Neutrophil (primary cell): ENCODE measurements around the gene IL25.
"Not testable (repeated sequence)": the region's sequence is repeated elsewhere in the genome, so short reads cannot be mapped to it uniquely, and the experiment has no call there.

Source experiments
- H3K27ac ChIP-seq: fragments of 200-600 bp; sonication (generic); 2 replicates; pipeline ENCODE4 v1.5.1; 2016; ENCODE audit warnings: mild to moderate bottlenecking, moderate library complexity
- H3K27me3 ChIP-seq: fragments of 200-600 bp; sonication (generic); 2 replicates; pipeline ENCODE4 v1.6.0; 2016; ENCODE audit warnings: mild to moderate bottlenecking
- H3K36me3 ChIP-seq: fragments of 200-600 bp; sonication (generic); 2 replicates; pipeline ENCODE4 v1.5.1; 2017
- H3K4me1 ChIP-seq, 2 experiments: fragments of 200-600 bp in 1 of 2; sonication (generic) in 1 of 2; 1 replicate in 1 of 2; 2 replicates in 1 of 2; pipeline versions ENCODE4 v1.5.1 to v1.6.1; 2013 to 2016; ENCODE audit warnings: low read depth in 1 of 2, low read length in 1 of 2, mild to moderate bottlenecking in 1 of 2, moderate library complexity in 1 of 2; ENCODE audit not compliant: control insufficient read depth in 1 of 2, insufficient read depth in 1 of 2
- H3K4me3 ChIP-seq, 2 experiments: fragments of 200-600 bp in 1 of 2; sonication (generic) in 1 of 2; 1 replicate in 1 of 2; 2 replicates in 1 of 2; pipeline ENCODE4 v1.5.1; 2013 to 2016; ENCODE audit warnings: low read depth in 1 of 2, low read length in 1 of 2, mild to moderate bottlenecking in 1 of 2, moderate library complexity in 1 of 2
- H3K9me3 ChIP-seq: fragments of 200-600 bp; sonication (generic); 2 replicates; pipeline ENCODE4 v1.5.1; 2016
- CTCF ChIP-seq: fragments of 200-600 bp; sonication (generic); IDR thresholded peaks from 2 replicates; pipeline ENCODE4 v1.5.1; 2016; ENCODE audit warnings: antibody characterized with exemption

IL25 gene

GRCh38 chr14:23372509-23372908 lies at the start of gene IL25:
IL25 (plus strand) TSS chr14:23372809.
- no peak for TF ChIP-seq CTCF
- H3K27ac ChIP-seq: no peak within 1 kb of the TSS
- no peaks in the 10 kb centered on the region for H3K9me3 ChIP-seq
- H3K27me3 ChIP-seq: peaks cover 34% of the 10 kb centered on the region
- no peak within 1 kb of the TSS for H3K4me3 ChIP-seq
- H3K4me1 ChIP-seq: no peaks in the 10 kb centered on the region
- H3K36me3 ChIP-seq: no peaks in the 10 kb centered on the region

DNA sequence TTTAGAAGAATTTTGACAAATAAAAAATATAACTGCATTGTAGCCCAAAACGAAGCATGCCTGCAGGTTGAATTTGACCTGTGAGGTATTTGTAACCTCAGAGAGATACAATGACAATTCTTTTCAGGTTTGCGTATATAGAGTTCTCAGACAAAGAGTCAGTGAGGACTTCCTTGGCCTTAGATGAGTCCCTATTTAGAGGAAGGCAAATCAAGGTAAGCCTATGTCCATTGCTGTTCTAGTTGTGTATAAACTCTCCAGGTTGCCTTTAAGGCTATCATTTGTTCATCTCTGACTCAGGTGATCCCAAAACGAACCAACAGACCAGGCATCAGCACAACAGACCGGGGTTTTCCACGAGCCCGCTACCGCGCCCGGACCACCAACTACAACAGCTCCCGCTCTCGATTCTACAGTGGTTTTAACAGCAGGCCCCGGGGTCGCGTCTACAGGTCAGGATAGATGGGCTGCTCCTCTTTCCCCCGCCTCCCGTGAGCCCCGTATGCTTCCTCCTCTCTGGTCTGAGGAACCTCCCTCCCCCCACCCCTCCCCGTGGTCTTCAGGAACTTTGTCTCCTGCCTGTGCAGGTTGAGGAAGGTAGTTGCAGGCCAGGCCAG lies 48.7 kb upstream of the IL25 start:
- no peak for TF ChIP-seq CTCF
- H3K27ac ChIP-seq: no peak overlapping the region
- peaks cover 24 to 25% of the 10 kb centered on the region in 2 experiments for H3K4me1 ChIP-seq
- H3K36me3 ChIP-seq: peaks cover 38% of the 10 kb centered on the region
- H3K27me3 ChIP-seq: no peaks in the 10 kb centered on the region
- no peak overlapping the region for H3K4me3 ChIP-seq
- H3K9me3 ChIP-seq: no peaks in the 10 kb centered on the region

DNA sequence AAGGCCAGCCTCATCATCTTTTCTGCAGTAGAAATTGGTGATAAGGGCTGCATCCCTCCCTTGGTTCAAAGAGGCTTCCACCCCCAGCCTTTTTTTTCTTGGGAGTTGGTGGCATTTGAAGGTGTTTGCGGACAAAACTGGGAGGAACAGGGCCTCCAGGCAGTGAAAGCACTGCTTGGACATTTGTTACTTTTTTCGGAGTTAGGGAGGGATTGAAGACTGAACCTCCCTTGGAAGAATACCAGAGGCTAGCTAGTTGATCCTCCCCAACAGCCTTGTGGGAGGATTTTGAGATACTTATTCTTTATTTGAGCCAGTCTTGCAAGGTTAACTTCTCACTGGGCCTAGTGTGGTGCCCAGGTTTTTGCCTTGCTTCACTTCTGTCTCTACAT lies 48.2 kb upstream of the IL25 start:
- Histone ChIP-seq H3K27me3 (no peaks in the 10 kb centered on the region), H3K4me3 (no peak overlapping the region), H3K4me1 (peaks cover 24 to 25% of the 10 kb centered on the region in 2 experiments), H3K9me3 (no peaks in the 10 kb centered on the region), H3K27ac (no peak overlapping the region), H3K36me3 (peaks cover 38% of the 10 kb centered on the region)
- no peak for TF ChIP-seq CTCF

DNA sequence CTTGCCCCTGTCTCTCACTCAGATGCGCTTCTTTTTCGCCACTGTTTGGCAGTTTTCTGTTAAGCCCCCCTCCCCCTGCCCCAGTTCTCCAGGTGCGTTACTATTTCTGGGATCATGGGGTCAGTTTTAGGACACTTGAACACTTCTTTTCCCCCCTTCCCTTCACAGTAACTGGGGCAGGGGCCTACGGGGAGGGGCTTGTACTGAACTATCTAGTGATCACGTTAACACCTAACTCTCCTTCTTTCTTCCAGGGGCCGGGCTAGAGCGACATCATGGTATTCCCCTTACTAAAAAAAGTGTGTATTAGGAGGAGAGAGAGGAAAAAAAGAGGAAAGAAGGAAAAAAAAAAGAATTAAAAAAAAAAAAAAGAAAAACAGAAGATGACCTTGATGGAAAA lies 47.6 kb upstream of the IL25 start:
- H3K9me3 ChIP-seq: no peaks in the 10 kb centered on the region
- TF ChIP-seq CTCF: no peak
- H3K27me3 ChIP-seq: no peaks in the 10 kb centered on the region
- no peak overlapping the region for H3K27ac ChIP-seq
- H3K4me1 ChIP-seq: peaks cover 22 to 23% of the 10 kb centered on the region in 2 experiments
- H3K4me3 ChIP-seq: no peak overlapping the region
- H3K36me3 ChIP-seq: peaks cover 38% of the 10 kb centered on the region

DNA sequence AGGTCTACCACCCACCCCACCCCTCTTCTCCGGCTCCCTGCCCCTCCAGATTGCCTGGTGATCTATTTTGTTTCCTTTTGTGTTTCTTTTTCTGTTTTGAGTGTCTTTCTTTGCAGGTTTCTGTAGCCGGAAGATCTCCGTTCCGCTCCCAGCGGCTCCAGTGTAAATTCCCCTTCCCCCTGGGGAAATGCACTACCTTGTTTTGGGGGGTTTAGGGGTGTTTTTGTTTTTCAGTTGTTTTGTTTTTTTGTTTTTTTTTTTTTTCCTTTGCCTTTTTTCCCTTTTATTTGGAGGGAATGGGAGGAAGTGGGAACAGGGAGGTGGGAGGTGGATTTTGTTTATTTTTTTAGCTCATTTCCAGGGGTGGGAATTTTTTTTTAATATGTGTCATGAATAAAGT lies 46.9 kb upstream of the IL25 start:
- H3K4me1 ChIP-seq: peaks cover 15 to 16% of the 10 kb centered on the region in 2 experiments
- H3K9me3 ChIP-seq, H3K4me3 ChIP-seq, H3K27ac ChIP-seq, H3K27me3 ChIP-seq: not testable (repeated sequence)
- peaks cover 38% of the 10 kb centered on the region for H3K36me3 ChIP-seq

DNA sequence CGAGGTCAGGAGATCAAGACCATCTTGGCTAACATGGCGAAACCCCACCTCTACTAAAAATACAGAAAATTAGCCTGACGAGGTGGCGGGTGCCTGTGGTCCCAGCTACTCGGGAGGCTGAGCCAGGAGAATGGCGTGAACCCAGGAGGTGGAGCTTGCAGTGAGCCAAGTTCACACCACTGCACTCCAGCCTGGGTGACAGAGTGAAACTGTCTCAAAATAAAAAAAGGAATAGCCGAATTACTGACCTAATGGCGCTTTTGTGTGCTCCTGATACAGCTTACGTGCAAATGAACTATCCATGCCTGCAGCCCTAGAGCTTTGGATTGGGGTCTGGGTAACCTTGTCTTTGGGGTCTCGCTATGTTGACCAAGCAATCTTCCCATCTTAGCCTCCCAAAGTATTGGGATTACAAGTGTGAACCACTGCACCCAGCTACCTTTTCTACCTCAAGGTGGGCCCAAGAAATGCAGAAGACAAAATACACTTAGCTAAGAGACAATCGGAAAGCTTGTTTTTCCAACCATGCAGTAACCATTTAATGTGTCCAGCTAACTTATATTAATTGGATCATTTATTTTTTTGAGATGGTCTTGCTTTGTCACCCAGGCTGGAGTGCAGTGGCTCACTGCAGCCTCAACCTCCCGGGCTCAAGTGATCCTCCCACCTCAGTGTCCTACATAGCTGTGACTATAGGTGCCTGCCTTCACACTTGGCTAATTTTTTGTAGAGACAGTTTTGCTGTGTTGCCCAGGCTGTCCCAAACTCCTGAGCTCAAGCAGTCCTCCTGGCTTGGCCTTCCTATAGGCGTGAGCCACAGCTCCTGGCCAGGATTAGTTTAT lies 45.9 kb upstream of the IL25 start:
- H3K4me1 ChIP-seq: peaks cover 15% of the 10 kb centered on the region in 2 experiments
- H3K27ac ChIP-seq: no peak overlapping the region
- no peak for TF ChIP-seq CTCF
- H3K4me3 ChIP-seq: no peak overlapping the region
- H3K36me3 ChIP-seq: peaks cover 38% of the 10 kb centered on the region
- no peaks in the 10 kb centered on the region for H3K9me3 ChIP-seq
- peaks cover 5% of the 10 kb centered on the region for H3K27me3 ChIP-seq
